ENCODE results near the gene SYNPO2L. TPM values are rescaled to one million over a fixed set of nuclear protein-coding genes. Genes with fewer than 3 reads are reported as not detected.
"Not testable (repeated sequence)": the region's sequence is repeated elsewhere in the genome, so short reads cannot be mapped to it uniquely, and the experiment has no call there.

SYNPO2L gene
- total RNA-seq, 1 experiment from 2014 or later, result not detected

DNA sequence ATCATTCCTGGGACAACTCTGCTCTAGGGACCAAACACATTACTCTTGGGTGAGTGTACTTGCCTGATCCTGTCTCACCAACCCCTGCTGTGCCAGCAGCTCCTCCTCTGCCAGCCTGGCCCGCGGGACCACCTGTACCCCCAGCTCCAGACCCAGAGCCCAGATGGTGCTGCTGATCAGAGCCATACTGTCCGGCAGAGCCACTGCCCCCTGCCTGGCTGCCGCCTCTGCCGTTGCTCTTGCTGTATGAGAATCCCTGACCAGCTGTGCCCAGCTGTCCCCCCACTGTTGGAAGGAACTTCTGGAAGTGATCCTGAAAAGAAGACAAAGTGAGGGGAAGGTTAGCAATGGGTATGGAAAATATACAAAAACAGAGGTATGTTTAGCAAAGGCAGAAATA, 21.4 kb downstream of the SYNPO2L start:
- H3K4me3 ChIP-seq (ENCODE audit: low read length), result no peak overlapping the region
- no peak for DNase-seq
- no peaks in the 10 kb centered on the region for H3K36me3 ChIP-seq (ENCODE audit: insufficient read depth, low read length)
- H3K4me2 ChIP-seq (ENCODE audit: low read depth, low read length, poor library complexity, severe bottlenecking), result no peak overlapping the region
- peaks cover 15% of the 10 kb centered on the region for H3K4me1 ChIP-seq (ENCODE audit: low read length)
- no peaks in the 10 kb centered on the region for H3K9me2 ChIP-seq (replicated peaks; ENCODE audit: insufficient read depth, low read length)
- H4K20me1 ChIP-seq (ENCODE audit: insufficient read depth, low read depth, low read length), result no peaks in the 10 kb centered on the region
- H3K9ac ChIP-seq (ENCODE audit: low read length), result no peak overlapping the region
- H3K27ac ChIP-seq (ENCODE audit: low read length), result no peak overlapping the region
- H3K79me2 ChIP-seq (ENCODE audit: low read length), result no peaks in the 10 kb centered on the region
- H3K27me3 ChIP-seq (ENCODE audit: low read length), result no peaks in the 10 kb centered on the region
- no peak overlapping the region for H2AFZ ChIP-seq (ENCODE audit: low read length)
- H3K9me3 ChIP-seq (ENCODE audit: low read length), result no peaks in the 10 kb centered on the region

DNA sequence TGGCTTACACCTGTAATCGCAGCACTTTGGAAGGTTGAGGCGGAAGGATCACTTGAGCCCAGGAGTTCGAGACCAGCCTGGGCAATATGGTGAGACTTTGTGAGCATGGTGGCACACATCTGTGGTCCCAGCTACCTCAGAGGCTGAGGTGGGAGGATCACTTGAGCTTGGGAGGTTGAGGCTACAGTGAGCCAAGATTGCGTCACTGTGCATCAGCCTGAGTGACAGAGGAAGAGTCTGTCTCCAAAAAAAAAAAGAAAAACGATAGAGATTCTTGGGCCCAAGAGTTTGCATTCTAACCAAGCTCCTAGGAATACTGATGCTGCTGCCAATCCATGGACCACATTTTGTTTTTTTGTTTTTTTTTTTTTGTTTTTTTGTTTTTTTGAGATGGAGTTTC, 26.7 kb downstream of the SYNPO2L start:
- no peaks in the 10 kb centered on the region for H3K9me3 ChIP-seq (ENCODE audit: low read length)
- H3K4me3 ChIP-seq (ENCODE audit: low read length), result no peak overlapping the region
- H3K4me2 ChIP-seq (ENCODE audit: low read depth, low read length, poor library complexity, severe bottlenecking), result no peak overlapping the region
- H2AFZ ChIP-seq (ENCODE audit: low read length), result no peak overlapping the region
- H3K36me3 ChIP-seq (ENCODE audit: insufficient read depth, low read length), result no peaks in the 10 kb centered on the region
- H3K9me2 ChIP-seq (replicated peaks; ENCODE audit: insufficient read depth, low read length), result no peaks in the 10 kb centered on the region
- no peaks in the 10 kb centered on the region for H3K27me3 ChIP-seq (ENCODE audit: low read length)
- peaks cover 20% of the 10 kb centered on the region for H3K4me1 ChIP-seq (ENCODE audit: low read length)
- H3K9ac ChIP-seq (ENCODE audit: low read length), result no peak overlapping the region
- no peak overlapping the region for H3K27ac ChIP-seq (ENCODE audit: low read length)
- peaks cover 25% of the 10 kb centered on the region for H3K79me2 ChIP-seq (ENCODE audit: low read length)
- no peak for DNase-seq
- no peaks in the 10 kb centered on the region for H4K20me1 ChIP-seq (ENCODE audit: insufficient read depth, low read depth, low read length)

DNA sequence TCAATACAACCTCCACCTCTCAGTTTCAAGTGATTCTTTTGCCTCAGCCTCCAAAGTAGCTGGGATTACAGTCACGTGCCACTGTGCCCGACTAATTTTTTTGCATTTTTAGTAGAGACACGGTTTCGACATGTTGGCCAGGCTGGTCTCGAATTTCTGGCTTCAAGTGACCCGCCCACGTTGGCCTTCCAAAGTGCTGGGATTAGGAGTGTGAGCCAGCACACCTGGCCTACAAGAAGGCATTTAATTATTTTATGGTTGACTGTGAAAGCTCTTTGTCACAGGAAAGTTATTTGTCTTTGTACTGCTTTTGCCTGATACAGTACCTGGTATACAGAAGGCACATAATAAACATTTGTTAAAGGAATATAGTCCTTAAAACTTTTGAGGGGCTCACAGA, 27.4 kb downstream of the SYNPO2L start:
- peaks cover 29% of the 10 kb centered on the region for H3K79me2 ChIP-seq (ENCODE audit: low read length)
- no peak overlapping the region for H3K27ac ChIP-seq (ENCODE audit: low read length)
- H3K9me2 ChIP-seq (replicated peaks; ENCODE audit: insufficient read depth, low read length), result no peaks in the 10 kb centered on the region
- H3K27me3 ChIP-seq (ENCODE audit: low read length), result no peaks in the 10 kb centered on the region
- H4K20me1 ChIP-seq (ENCODE audit: insufficient read depth, low read depth, low read length), result no peaks in the 10 kb centered on the region
- no peaks in the 10 kb centered on the region for H3K36me3 ChIP-seq (ENCODE audit: insufficient read depth, low read length)
- no peak overlapping the region for H2AFZ ChIP-seq (ENCODE audit: low read length)
- no peak overlapping the region for H3K9ac ChIP-seq (ENCODE audit: low read length)
- peaks cover 20% of the 10 kb centered on the region for H3K4me1 ChIP-seq (ENCODE audit: low read length)
- no peak overlapping the region for H3K4me2 ChIP-seq (ENCODE audit: low read depth, low read length, poor library complexity, severe bottlenecking)
- no peaks in the 10 kb centered on the region for H3K9me3 ChIP-seq (ENCODE audit: low read length)
- DNase-seq, result no peak
- no peak overlapping the region for H3K4me3 ChIP-seq (ENCODE audit: low read length)

DNA sequence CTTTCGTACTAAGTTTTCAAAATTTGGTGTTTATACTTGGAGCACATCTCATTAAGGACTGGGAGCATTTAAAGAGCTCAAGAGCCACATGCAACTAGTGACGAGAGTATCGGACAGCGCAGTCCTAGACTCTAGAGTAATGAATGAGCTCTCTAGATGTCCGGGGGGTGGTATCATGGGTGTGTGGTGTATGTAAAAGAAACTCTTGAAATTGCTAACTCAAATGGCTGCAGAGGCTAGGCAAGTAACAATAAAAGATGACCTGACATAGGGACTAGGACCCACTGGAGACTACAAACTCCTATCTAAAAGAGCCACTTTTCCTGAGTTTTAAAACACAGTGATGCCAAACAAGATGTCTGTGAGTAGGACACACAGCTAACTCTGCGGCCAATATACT, 28.5 kb downstream of the SYNPO2L start:
- Histone ChIP-seq H2AFZ (ENCODE audit: low read length) (no peak overlapping the region), H3K9ac (ENCODE audit: low read length) (peak overlapping the region; percentile 96; the same call in 1 of the 2 replicates)
- DNase-seq, result no peak

DNA sequence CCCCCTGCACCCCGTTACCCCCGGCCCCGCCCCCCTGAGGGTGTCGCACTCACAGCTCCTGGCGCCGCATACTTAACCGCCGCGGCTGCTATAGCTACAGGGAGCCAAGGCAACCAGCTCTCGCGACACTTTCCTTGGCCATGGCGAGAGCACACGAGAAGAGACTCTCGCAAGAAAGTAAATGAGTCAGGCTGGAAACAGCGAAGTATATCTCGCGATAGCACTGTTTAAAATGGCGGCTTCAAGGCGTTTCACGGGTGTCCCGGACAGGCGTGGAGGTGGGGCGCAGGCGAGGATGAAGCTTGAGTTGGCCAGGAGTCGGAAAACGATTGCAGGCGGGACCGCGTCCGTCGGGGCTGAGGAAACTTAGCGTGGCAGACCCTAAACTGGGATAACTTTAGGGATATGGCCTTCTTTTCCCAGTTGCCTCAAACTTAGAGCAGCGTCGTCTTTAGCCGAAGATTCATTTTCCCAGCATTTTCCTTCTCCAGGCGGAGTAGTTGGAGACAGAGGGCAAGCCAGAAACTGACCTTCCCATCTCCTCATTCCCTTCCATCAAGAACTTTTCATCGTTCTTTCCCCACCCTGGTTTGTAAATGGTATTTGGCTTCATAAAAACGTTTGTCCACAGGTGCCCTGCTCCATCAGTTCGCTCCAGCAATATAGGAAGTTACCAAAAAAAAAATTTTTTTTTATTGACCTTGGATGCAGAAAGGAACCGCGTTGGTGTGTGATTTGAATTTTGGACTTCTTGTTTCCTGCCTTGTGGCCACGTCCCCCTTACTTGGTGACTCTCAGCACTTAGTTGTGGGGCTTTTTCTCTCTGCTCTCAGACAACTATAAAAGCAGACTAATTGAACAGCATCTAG, 29.7 kb downstream of the SYNPO2L start:
- Histone ChIP-seq H3K4me2 (ENCODE audit: low read depth, low read length, poor library complexity, severe bottlenecking) (peak overlapping the region; percentile 98), H3K27ac (ENCODE audit: low read length) (peak overlapping the region; percentile 66), H2AFZ (ENCODE audit: low read length) (peak overlapping the region; percentile 80), H3K36me3 (ENCODE audit: insufficient read depth, low read length) (no peaks in the 10 kb centered on the region), H3K4me3 (ENCODE audit: low read length) (peak overlapping the region; percentile 79), H3K9ac (ENCODE audit: low read length) (peak overlapping the region; percentile 96), H3K27me3 (ENCODE audit: low read length) (no peaks in the 10 kb centered on the region), H3K4me1 (ENCODE audit: low read length) (peaks cover 20% of the 10 kb centered on the region), H3K9me3 (ENCODE audit: low read length) (no peaks in the 10 kb centered on the region), H3K79me2 (ENCODE audit: low read length) (peaks cover 35% of the 10 kb centered on the region), H4K20me1 (ENCODE audit: insufficient read depth, low read depth, low read length) (no peaks in the 10 kb centered on the region), H3K9me2 (replicated peaks; ENCODE audit: insufficient read depth, low read length) (no peaks in the 10 kb centered on the region)
- DNase-seq, result peak; percentile 99

More for the DNA sequence above, 28.5 kb downstream of the SYNPO2L start:
- Histone ChIP-seq H3K9me2 (replicated peaks; ENCODE audit: insufficient read depth, low read length) (no peaks in the 10 kb centered on the region), H3K4me1 (ENCODE audit: low read length) (peaks cover 20% of the 10 kb centered on the region), H4K20me1 (ENCODE audit: insufficient read depth, low read depth, low read length) (no peaks in the 10 kb centered on the region), H3K36me3 (ENCODE audit: insufficient read depth, low read length) (no peaks in the 10 kb centered on the region), H3K27ac (ENCODE audit: low read length) (no peak overlapping the region), H3K4me3 (ENCODE audit: low read length) (peak overlapping the region; percentile 79; the same call in 1 of the 2 replicates), H3K79me2 (ENCODE audit: low read length) (peaks cover 35% of the 10 kb centered on the region), H3K9me3 (ENCODE audit: low read length) (no peaks in the 10 kb centered on the region), H3K27me3 (ENCODE audit: low read length) (no peaks in the 10 kb centered on the region), H3K4me2 (ENCODE audit: low read depth, low read length, poor library complexity, severe bottlenecking) (peak overlapping the region; percentile 98)

- Histone ChIP-seq H4K20me1 (ENCODE audit: insufficient read depth, low read depth, low read length) (no peaks in the 10 kb centered on the region), H3K9me3 (ENCODE audit: low read length) (no peaks in the 10 kb centered on the region), H3K36me3 (ENCODE audit: insufficient read depth, low read length) (no peaks in the 10 kb centered on the region), H3K27me3 (ENCODE audit: low read length) (no peaks in the 10 kb centered on the region), H2AFZ (ENCODE audit: low read length) (peak overlapping the region; percentile 87), H3K27ac (ENCODE audit: low read length) (peak overlapping the region; percentile 57), H3K4me1 (ENCODE audit: low read length) (peaks cover 20% of the 10 kb centered on the region), H3K9me2 (replicated peaks; ENCODE audit: insufficient read depth, low read length) (no peaks in the 10 kb centered on the region), H3K4me2 (ENCODE audit: low read depth, low read length, poor library complexity, severe bottlenecking) (peak overlapping the region; percentile 98), H3K79me2 (ENCODE audit: low read length) (peaks cover 35% of the 10 kb centered on the region), H3K9ac (ENCODE audit: low read length) (peak overlapping the region; percentile 96), H3K4me3 (ENCODE audit: low read length) (peak overlapping the region; percentile 79)
- peak; percentile 70 for DNase-seq
Measured at GRCh38 chr10:73625004-73625883, 30.6 kb downstream of the SYNPO2L start.

GRCh38 chr10:73623056-73623455, 32.8 kb downstream of the SYNPO2L start:
- no peaks in the 10 kb centered on the region for H3K27me3 ChIP-seq (ENCODE audit: low read length)
- H3K79me2 ChIP-seq (ENCODE audit: low read length), result peaks cover 40% of the 10 kb centered on the region
- no peak for DNase-seq
- no peak overlapping the region for H3K4me2 ChIP-seq (ENCODE audit: low read depth, low read length, poor library complexity, severe bottlenecking)
- H3K9me3 ChIP-seq (ENCODE audit: low read length), result no peaks in the 10 kb centered on the region
- no peaks in the 10 kb centered on the region for H4K20me1 ChIP-seq (ENCODE audit: insufficient read depth, low read depth, low read length)
- H3K4me3 ChIP-seq (ENCODE audit: low read length), result no peak overlapping the region
- no peak overlapping the region for H3K27ac ChIP-seq (ENCODE audit: low read length)
- no peaks in the 10 kb centered on the region for H3K9me2 ChIP-seq (replicated peaks; ENCODE audit: insufficient read depth, low read length)
- H3K4me1 ChIP-seq (ENCODE audit: low read length), result peaks cover 20% of the 10 kb centered on the region
- no peaks in the 10 kb centered on the region for H3K36me3 ChIP-seq (ENCODE audit: insufficient read depth, low read length)
- H2AFZ ChIP-seq (ENCODE audit: low read length), result no peak overlapping the region
- H3K9ac ChIP-seq (ENCODE audit: low read length), result no peak overlapping the region

DNA sequence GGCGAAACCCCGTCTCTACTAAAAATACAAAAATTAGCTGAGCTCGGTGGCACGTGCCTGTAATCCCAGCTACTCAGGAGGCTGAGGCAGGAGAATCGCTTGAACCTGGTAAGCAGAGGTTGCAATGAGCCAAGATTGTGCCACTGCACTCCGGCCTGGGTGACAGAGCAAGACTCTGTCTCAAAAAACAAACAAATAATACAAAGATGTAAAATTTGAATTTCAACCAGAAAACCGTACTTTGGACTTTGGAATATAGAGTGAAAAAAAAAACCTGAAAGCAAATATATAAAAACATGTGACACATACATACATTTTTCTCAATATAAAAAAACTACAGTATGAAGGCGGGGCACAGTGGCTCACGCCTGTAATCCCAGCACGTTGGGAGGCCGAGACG, 34.9 kb downstream of the SYNPO2L start:
- not testable (repeated sequence) for H3K4me1 ChIP-seq (ENCODE audit: low read length); H2AFZ ChIP-seq (ENCODE audit: low read length); H3K9me2 ChIP-seq (replicated peaks; ENCODE audit: insufficient read depth, low read length); DNase-seq; H4K20me1 ChIP-seq (ENCODE audit: insufficient read depth, low read depth, low read length); H3K4me3 ChIP-seq (ENCODE audit: low read length); H3K4me2 ChIP-seq (ENCODE audit: low read depth, low read length, poor library complexity, severe bottlenecking); H3K9ac ChIP-seq (ENCODE audit: low read length); H3K27ac ChIP-seq (ENCODE audit: low read length); H3K36me3 ChIP-seq (ENCODE audit: insufficient read depth, low read length); H3K9me3 ChIP-seq (ENCODE audit: low read length); H3K27me3 ChIP-seq (ENCODE audit: low read length)
- peaks cover 30% of the 10 kb centered on the region for H3K79me2 ChIP-seq (ENCODE audit: low read length)
